NCI-H1436 treated with DMSO at 0.1 percent for 48 hours (cell line): ENCODE results near the gene DCAF11.
"Not testable (repeated sequence)": the region's sequence is repeated elsewhere in the genome, so short reads cannot be mapped to it uniquely, and the experiment has no call there.

Source experiments
- DNase-seq: peaks from one replicate; lab custom pipeline; 2025; lab: John Stamatoyannopoulos, UW

The DCAF11 gene

DNA sequence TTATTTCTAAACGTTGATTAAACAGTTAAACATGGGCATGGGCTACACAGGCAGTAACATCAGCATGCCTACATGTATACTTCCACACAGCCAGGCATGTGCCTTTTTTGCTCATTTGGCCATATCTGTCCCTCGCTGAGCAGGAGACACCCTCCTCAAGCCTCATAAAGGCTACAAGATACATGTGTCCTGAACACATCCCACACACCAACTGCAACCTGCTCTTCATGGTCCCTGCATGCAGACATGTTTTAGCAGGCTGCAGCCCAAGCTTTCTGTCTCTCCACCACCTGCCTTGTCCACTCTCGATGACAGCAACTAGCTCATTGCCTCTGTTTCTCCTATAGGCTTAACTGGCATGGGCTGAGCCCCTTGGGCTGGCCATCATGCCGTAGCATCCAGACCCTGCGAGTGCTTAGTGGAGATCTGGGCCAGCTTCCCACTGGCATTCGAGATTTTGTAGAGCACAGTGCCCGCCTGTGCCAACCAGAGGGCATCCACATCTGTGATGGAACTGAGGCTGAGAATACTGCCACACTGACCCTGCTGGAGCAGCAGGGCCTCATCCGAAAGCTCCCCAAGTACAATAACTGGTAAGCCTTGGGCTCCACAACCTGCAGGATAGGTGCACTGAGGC, 17.9 kb upstream of the DCAF11 start:
- no peak for DNase-seq

DNA sequence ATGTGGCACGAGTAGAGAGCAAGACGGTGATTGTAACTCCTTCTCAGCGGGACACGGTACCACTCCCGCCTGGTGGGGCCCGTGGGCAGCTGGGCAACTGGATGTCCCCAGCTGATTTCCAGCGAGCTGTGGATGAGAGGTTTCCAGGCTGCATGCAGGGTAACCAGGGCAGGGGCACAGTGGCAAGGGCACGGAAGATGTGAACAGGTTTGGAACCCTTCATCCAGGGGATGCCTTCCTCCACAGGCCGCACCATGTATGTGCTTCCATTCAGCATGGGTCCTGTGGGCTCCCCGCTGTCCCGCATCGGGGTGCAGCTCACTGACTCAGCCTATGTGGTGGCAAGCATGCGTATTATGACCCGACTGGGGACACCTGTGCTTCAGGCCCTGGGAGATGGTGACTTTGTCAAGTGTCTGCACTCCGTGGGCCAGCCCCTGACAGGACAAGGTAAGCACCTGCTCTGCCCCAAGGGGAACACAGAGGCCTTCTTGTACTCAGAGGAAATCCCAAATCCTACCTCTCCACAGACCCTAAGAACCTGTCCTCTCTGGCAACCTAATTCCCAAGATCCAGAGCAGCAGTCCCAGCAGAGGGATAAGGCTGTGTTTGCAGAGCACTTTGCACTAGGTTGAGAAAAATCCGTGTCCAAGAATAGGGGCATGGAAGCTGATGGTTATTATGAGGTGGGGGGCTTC, 16.2 kb upstream of the DCAF11 start:
- no peak for DNase-seq

DNA sequence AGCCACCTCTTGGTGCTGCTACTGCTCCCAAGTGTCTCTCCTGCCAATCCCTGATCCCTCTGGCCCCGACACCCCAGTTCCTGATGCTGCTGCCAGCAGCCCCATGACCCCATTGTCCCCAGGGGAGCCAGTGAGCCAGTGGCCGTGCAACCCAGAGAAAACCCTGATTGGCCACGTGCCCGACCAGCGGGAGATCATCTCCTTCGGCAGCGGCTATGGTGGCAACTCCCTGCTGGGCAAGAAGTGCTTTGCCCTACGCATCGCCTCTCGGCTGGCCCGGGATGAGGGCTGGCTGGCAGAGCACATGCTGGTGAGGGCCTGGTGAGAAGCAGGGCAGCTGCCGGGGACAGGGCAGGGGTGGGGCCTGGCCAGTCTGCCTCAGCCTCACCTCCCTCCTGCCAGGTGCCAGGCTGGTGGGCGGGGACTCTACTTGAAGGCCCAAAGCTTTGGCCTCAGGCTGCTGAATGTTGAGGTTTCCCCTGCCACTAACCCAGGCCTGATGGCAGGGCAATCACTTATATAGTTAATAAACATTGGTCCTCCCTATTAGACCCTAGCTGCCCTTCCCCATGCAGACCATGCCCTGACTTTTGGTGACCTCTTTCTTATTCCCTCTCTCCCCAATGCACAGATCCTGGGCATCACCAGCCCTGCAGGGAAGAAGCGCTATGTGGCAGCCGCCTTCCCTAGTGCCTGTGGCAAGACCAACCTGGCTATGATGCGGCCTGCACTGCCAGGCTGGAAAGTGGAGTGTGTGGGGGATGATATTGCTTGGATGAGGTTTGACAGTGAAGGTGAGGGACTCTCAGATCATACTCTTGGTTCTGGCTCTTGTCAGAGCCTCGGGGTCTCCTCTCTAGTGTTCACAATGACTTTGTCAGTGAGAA, 15.4 kb upstream of the DCAF11 start:
- DNase-seq, result no peak

DNA sequence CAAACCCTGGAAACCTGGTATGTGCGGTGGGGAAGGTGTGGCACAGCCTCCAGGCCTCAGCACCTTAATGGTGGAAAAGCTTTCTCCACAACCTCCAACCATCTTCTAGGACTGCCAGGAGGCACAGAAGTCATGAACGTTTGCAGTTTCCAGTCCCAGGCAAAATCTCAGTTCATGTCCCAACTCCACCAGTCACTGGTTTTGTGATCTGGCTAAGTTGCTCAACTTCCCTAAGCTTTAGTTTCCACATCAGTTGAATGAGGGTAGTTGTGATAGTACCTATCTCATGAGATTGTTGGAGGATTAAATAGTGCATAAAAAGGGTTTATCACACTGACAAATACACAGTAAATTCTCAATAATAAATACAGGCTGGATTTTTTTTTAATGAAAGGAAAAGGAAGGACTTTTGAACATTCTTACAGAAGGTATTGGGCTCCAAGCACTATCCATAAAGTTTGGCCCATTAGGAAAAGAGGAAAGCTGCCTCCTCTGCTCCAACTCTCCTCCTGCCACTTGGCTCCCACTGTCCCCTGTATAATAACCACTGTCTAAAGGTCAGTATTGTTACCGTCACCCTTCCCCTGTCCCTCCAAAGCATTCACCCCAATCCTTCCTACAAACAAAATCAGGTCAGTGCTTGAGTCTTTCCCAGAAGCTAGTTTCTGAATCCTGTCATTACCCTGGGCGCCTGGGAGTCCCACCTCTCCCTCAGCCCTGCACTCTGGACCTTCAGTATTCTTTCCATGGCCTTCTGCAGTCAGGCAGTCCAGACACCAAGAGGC, 14.2 kb upstream of the DCAF11 start:
- no peak for DNase-seq

DNA sequence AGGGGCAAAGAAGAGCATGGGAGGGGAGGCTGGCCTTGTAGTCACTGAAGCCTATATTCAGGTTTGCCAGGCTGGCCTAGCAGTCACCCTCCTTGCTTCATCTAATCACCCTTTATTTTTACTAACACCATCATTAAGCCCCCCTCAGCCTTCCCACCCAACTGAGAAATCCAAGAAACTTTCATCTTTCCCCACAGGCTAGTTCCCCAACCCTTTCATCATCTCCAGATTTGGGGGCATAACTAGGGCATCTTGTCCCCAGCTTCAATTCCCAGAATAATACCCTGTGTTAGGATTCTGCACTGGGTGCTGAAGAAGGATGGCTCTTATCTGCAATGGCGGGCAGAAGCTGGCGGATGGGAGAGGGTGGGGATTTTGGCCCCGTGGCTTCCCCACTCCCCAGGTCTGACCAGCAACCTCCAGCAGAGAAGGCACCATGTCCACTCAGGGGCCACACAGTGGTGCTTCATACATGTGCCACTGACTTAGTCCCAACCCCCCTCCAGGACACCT, 13.5 kb upstream of the DCAF11 start:
- no peak for DNase-seq

DNA sequence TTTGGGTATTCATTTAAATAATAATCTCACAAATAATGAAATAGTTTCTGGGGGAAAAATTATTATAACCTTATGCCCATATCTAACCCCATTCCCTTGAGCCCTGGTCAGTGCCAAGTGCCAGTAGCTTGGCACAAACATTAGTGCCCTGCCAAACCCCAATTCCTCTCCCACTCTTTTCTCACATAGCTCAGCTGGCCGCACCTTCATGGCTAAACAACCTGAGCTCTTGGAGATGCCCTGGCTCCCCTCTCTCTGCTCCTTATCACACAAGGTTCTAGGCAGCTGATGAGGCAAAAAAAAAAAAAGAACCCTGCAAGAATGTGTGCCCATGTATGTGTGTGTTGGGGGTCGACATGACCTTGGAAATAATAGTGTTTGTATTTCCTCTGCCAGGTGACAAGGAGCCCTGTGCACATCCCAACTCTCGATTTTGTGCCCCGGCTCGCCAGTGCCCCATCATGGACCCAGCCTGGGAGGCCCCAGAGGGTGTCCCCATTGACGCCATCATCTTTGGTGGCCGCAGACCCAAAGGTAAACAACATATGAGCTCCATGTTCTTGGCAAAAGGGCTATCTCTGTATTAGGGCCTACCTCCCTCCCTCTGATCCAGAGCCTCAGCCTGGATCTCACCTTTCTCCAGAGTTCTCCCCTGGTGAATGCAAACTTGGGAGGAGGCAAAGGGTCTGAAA, 12.1 kb upstream of the DCAF11 start:
- DNase-seq, result no peak

DNA sequence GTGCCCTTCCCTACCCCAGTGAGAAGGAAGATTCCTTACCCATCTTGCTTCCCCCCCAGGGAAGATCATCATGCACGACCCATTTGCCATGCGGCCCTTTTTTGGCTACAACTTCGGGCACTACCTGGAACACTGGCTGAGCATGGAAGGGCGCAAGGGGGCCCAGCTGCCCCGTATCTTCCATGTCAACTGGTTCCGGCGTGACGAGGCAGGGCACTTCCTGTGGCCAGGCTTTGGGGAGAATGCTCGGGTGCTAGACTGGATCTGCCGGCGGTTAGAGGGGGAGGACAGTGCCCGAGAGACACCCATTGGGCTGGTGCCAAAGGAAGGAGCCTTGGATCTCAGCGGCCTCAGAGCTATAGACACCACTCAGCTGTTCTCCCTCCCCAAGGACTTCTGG, 11.1 kb upstream of the DCAF11 start:
- DNase-seq, result no peak

DNA sequence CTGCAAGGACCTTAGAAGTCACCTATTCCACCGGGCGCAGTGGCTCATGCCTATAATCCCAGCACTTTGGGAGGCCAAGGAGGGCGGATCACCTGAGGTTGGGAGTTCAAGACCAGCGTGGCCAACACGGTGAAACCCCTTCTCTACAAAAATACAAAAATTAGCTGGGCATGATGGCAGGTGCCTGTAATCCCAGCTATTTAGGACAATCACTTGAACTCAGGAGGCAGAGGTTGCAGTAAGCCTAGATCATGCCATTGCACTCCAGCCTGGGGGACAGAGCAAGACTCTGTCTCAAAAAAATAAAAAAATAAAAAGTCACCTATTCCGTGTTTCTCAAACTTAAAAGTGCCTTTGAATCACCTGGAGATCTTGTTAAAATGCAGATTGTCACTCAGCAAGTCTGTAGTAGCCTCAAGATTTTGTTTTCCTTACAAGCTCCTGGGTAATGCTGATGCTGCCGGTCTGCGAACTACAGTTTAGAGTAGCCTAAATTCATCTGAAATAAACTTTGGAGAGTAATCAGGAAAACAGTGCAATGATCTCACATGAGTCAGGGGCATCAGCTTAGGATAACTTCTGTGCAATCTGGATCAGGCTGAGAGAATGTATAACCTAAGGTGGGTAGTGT, 8.9 kb upstream of the DCAF11 start:
- not testable (repeated sequence) for DNase-seq

DNA sequence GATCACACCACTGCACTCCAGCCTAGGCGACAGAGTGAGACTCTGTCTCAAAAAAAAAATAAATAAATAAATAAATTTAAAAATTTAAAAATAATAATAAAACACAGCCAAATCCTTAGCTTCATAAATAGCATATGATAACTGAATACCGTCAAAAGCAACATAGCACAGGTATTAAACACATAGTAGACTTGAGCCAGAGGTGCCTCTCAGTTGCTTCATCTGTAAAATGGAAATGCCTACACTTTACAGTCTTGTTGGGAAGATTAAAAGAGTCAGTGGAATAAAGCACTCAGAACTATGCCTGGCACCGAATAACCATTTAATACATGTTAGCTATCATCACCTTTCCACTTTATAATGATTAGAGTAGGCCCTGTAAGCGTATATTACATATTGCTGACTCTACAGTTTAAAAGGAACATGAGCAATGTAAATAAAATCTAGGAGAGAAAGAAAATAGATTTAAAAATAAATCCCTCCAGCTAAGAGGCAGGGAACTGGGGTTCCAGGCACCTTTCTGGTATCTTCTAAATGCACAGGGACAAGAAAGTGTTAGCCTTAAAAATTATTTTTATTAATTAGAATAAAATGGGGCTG, 7.8 kb upstream of the DCAF11 start:
- DNase-seq, result no peak

DNA sequence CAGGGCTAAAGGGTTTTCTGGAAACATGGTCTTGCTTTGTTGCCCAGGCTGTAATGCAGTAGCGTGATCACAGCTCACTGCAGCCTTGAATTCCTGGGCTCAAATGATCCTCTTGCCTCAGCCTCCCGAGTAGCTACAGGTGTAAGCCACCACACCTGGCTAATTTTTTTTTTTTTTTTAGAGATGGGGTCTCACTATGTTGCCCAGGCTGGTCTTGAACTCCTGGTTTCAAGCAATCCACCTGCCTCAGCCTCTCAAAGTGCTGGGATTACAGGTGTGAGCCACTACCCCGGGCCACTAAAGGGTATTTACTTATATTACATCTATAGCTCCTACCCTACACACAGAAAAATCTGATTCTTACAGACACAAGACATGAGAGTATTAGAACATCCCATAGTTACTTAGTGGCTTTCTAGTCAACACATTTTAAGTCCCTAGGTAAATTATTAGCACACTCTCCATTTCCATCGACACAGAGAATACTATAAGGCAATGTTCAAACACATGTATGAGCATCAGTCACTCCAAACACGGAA, 6.2 kb upstream of the DCAF11 start:
- no peak for DNase-seq

DNA sequence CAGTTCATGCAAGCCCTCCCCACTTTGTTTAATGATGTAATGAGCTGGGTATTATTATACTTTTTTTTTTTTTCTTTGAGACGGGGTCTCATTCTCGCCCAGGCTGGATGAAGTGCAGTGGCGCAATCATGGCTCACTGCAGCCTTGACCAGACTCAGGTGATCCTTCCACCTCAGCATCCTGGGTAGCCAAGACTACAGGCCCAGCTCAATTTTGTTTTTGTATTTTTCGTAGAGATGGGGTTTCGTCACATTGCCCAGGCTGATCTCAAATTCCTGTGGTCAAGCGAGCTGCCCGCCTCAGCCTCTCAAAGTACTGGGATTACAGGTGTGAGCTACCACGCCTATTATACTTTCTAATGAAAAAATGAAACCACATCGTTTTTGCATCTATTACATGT, 4.5 kb upstream of the DCAF11 start:
- DNase-seq, result no peak

DNA sequence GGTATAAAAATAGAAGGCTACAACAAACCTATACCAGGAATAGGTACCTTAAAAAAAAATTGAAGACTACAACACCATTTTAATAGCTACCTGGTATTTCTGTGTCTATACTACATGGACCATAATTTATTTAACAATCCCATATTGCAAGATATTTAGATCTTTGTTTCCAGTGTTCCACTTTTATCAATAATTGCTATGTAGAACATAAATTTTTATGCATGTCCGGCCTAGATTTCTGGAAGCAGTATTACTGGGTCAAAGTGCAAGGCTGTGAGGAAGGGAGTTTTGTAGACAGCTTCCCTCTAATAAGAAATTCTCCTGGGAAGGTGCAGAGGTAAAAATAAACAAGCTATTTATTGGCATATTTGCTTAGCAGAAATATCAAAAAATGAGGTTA, 4.1 kb upstream of the DCAF11 start:
- no peak for DNase-seq

DNA sequence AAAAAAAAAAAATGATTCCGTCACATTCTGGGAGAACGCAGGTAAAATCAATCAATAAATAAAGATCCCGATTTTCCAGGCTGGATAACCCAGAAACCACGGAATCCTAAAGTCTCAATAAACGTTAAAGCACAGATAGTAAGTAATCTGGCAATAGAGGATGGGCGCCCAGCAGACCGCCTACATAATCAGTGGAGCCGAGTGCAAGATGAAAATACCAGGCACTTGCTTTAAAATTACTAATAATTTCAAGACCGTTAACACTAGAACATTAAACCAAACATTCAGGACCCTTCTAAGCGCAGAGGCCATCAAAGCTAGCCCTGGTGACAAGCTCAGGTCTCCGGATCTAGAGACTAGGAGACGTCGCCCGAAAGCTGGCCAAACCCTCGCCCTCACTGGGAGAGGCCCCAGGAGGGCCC, 1.2 kb upstream of the DCAF11 start:
- DNase-seq, result no peak

DNA sequence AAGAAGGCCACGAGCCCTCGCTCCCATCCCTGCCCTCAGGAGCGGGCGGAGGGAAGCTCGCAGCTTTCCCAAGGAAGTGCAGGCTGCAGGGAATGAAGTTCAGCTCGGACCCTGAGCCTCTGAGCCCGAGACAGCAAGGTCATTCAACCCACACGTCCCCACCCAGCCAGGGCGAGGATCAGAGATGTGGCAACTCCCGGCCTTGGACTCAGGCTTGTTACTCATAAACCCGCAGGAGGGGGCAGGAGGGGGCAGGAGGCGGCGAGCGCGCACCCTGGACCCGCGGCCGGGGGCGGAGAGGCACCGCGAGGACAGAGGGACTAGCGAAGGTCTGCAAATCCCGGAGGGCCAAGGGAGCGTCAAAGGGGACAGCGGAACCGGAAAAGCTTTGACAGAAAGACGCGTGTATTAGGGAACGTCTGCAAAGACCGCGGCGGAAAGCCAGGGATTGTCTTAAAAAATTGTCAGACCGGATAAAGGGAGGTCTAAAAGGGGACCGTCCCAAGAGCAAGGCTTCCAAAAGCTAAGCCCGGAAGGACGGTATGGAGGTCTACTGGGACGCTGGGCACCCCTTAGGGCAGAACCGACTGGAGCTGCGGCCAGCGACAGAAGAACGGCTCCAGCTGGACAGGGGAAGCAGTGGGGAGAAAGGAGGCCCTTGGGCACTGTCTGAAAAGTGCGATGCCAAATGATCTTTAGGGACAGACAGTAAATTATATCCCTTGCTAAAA, 611 bp upstream of the DCAF11 start:
- no peak for DNase-seq

DNA sequence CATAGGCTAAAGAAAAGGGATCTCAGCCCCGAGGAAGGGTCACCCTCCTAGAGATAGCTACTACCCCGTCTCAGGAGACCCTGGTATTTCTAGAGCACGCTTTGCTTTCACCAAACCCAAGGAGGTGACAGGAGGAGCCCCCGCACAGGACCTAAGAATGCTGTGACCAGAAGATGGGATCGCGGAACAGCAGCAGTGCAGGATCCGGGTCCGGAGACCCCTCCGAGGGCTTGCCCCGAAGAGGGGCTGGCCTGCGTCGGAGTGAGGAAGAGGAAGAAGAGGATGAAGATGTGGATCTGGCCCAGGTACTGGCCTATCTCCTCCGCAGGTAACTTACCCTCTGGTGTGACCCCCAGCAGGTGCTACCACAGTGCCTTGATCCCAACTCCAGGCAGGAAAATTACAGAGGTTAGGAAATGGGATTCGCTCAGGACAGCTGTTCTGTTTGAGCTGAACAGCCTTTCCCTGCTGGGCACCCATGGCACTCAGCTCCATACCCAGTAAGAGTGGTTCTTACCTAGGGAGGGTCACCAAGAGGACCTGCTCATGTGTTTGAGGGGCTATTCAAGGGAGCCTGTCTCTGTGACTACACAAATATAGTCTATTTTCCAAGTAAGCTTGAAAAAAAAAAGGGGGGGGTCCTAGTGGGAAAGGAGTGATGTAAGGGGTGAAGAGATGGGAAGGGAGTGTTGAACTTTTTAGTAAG, 998 bp downstream of the DCAF11 start:
- DNase-seq, result no peak

DNA sequence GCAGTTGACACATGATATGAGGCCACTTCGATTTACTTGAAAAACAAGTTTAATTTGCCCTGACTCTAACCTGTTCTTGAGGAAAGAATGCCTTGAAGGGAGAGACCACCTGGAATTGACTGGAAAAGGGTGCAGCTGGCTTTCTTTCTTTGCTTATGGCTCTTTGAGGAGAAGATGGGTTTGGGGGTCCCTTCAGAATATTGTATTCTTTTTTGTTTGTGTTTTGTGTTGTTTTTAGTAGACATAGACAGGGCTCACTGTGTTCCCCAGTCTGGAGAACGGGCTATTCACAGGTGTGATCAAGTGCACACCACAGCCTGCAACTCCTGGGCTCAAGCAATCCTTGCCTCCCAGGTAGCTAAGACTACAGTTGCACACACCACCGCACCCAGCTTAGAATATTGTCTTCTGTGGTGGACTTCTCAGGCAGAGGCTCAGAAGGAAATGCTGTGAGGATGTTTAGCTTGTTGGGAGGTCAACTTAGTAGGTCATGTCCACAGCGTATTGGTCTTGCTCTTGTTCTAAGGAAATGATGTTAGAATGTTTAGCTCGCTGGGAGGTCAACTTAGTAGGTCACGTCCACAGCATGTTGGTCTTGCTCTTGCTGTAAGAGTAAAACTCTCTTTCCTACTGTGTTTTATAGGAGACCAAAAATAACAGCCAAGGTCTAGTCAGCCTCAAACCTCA, 1.7 kb downstream of the DCAF11 start:
- DNase-seq, result no peak

DNA sequence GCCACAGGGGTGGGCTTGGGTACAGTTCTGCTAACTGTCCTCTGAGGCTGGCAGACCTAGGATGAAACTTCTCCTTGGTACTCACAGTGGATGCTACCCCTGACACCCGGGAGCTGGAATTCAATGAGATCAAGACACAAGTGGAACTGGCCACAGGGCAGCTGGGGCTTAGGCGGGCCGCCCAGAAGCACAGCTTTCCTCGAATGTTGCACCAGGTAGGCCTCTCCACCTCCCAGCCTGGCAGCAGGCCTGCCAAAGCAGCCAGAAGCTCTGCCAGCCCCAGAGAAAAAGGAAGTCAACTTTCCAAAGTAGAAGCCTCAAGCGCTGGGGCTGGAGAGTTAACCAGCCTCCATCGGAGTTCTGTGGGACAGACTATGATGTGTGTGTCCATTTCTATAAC, 2.6 kb downstream of the DCAF11 start:
- DNase-seq, result no peak

DNA sequence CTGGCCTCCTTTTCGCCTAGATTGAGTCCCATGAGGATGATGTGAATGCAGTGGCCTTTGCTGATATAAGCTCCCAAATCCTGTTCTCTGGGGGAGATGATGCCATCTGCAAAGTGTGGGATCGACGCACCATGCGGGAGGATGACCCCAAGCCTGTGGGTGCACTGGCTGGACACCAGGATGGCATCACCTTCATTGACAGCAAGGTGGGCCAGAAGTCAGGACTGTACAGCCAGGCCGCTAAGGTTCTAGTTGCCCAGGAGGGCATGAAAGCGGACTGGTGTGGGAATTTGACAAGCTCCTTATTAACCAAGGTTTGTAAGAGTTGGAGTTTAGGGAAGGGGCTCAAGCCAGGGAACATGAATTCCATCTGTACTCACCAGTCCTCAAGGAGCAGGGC, 5.1 kb downstream of the DCAF11 start:
- no peak for DNase-seq
